ENCODE data around the gene CORO1A. TPM values are rescaled to one million over a fixed set of nuclear protein-coding genes. Genes with fewer than 3 reads are reported as not detected.
"Not testable (repeated sequence)": the region's sequence is repeated elsewhere in the genome, so short reads cannot be mapped to it uniquely, and the experiment has no call there.

The CORO1A gene
- total RNA-seq, 1 donor from 2014 or later, result 24.9 TPM

DNA sequence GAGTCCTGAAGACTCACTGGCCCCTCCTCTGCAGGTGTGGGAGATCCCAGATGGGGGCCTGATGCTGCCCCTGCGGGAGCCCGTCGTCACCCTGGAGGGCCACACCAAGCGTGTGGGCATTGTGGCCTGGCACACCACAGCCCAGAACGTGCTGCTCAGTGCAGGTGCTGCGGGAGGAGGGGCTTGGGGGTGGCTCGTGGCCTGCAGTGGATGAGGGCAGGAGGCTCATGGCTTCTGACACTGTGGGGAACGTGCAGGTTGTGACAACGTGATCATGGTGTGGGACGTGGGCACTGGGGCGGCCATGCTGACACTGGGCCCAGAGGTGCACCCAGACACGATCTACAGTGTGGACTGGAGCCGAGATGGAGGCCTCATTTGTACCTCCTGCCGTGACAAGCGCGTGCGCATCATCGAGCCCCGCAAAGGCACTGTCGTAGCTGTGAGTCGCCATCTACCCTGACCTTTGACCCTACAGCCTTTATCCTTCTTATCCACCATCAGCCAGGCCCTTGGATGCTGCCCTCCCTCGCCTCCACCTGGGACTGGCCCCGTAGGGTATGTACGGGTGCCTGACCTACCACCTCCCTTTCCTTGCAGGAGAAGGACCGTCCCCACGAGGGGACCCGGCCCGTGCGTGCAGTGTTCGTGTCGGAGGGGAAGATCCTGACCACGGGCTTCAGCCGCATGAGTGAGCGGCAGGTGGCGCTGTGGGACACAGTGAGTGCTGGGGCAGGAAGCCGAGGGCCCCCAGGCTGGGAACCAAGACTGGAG is 3.6 kb downstream of the CORO1A start:
- no peak overlapping the region for H3K27ac Mint-ChIP-seq (ENCODE audit: unreplicated experiment)
- TF ChIP-seq, protein P1, sequence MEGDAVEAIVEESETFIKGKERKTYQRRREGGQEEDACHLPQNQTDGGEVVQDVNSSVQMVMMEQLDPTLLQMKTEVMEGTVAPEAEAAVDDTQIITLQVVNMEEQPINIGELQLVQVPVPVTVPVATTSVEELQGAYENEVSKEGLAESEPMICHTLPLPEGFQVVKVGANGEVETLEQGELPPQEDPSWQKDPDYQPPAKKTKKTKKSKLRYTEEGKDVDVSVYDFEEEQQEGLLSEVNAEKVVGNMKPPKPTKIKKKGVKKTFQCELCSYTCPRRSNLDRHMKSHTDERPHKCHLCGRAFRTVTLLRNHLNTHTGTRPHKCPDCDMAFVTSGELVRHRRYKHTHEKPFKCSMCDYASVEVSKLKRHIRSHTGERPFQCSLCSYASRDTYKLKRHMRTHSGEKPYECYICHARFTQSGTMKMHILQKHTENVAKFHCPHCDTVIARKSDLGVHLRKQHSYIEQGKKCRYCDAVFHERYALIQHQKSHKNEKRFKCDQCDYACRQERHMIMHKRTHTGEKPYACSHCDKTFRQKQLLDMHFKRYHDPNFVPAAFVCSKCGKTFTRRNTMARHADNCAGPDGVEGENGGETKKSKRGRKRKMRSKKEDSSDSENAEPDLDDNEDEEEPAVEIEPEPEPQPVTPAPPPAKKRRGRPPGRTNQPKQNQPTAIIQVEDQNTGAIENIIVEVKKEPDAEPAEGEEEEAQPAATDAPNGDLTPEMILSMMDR (IDR thresholded peaks at IDR 0.05; ENCODE audit: unreplicated experiment), result peak; percentile 84
- no peaks in the 10 kb centered on the region for H3K36me3 Mint-ChIP-seq (ENCODE audit: low read depth, unreplicated experiment)
- peak; percentile 82 for DNase-seq (ENCODE audit: low spot score)
- H3K9me3 Mint-ChIP-seq (ENCODE audit: unreplicated experiment), result no peaks in the 10 kb centered on the region
- H3K4me1 Mint-ChIP-seq (ENCODE audit: unreplicated experiment), result no peaks in the 10 kb centered on the region
- H3K27me3 Mint-ChIP-seq (ENCODE audit: unreplicated experiment), result peaks cover 9% of the 10 kb centered on the region
- H3K4me3 Mint-ChIP-seq (ENCODE audit: unreplicated experiment), result no peak overlapping the region

DNA sequence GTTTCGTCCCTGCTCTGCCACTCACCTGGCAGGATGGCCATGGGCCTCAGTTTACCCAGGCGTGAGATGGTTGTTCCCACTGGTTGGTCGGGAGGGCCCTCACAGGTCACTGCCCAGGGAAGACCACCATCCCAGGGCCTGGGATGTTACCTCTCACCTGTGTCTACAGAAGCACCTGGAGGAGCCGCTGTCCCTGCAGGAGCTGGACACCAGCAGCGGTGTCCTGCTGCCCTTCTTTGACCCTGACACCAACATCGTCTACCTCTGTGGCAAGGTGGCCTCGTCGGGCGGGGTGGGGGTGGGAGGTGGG is 4.1 kb downstream of the CORO1A start:
- no peaks in the 10 kb centered on the region for H3K4me1 Mint-ChIP-seq (ENCODE audit: unreplicated experiment)
- H3K36me3 Mint-ChIP-seq (ENCODE audit: low read depth, unreplicated experiment), result no peaks in the 10 kb centered on the region
- H3K4me3 Mint-ChIP-seq (ENCODE audit: unreplicated experiment), result no peak overlapping the region
- no peak for DNase-seq (ENCODE audit: low spot score)
- no peaks in the 10 kb centered on the region for H3K9me3 Mint-ChIP-seq (ENCODE audit: unreplicated experiment)
- peaks cover 7% of the 10 kb centered on the region for H3K27me3 Mint-ChIP-seq (ENCODE audit: unreplicated experiment)
- no peak overlapping the region for H3K27ac Mint-ChIP-seq (ENCODE audit: unreplicated experiment)
- TF ChIP-seq, protein P1 (IDR thresholded peaks at IDR 0.05; ENCODE audit: unreplicated experiment), result no peak

DNA sequence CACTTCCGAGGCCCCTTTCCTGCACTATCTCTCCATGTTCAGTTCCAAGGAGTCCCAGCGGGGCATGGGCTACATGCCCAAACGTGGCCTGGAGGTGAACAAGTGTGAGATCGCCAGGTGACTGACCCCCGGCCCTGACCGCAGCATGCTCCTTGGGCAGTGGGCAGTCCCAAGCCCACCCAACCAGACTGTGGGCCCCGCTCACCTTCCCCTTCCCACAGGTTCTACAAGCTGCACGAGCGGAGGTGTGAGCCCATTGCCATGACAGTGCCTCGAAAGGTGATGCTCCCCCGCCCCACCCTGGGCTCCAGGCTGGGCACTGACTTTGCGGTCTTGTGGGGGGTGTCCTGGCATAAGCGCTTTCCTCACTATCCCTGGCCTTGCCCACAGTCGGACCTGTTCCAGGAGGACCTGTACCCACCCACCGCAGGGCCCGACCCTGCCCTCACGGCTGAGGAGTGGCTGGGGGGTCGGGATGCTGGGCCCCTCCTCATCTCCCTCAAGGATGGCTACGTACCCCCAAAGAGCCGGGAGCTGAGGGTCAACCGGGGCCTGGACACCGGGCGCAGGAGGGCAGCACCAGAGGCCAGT is 4.7 kb downstream of the CORO1A start:
- Mint-ChIP-seq H3K4me3 (ENCODE audit: unreplicated experiment) (no peak overlapping the region), H3K27ac (ENCODE audit: unreplicated experiment) (no peak overlapping the region), H3K4me1 (ENCODE audit: unreplicated experiment) (no peaks in the 10 kb centered on the region), H3K36me3 (ENCODE audit: low read depth, unreplicated experiment) (no peaks in the 10 kb centered on the region), H3K27me3 (ENCODE audit: unreplicated experiment) (peaks cover 5% of the 10 kb centered on the region), H3K9me3 (ENCODE audit: unreplicated experiment) (no peaks in the 10 kb centered on the region)
- TF ChIP-seq, protein P1 (IDR thresholded peaks at IDR 0.05; ENCODE audit: unreplicated experiment), result no peak
- peak; percentile 2 for DNase-seq (ENCODE audit: low spot score)

DNA sequence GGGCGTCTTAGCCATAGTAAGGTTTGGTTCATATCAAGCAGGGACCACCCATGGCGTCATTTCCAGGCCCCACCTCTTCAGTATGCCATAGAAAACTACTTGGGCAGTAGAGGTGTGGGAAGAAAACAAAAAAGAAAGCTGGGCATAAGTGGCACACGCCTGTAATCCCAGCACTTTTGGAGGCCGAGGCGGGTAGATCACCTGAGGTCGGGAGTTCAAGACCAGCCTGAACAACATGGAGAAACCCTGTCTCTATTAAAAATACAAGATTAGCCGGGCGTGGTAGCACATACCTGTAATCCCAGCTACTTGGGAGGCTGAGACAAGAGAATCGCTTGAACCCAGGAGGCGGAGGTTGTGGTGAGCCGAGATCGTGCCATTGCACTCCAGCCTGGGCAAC is 7.8 kb downstream of the CORO1A start:
- H3K27me3 Mint-ChIP-seq (ENCODE audit: unreplicated experiment); H3K9me3 Mint-ChIP-seq (ENCODE audit: unreplicated experiment); H3K27ac Mint-ChIP-seq (ENCODE audit: unreplicated experiment); H3K4me1 Mint-ChIP-seq (ENCODE audit: unreplicated experiment); H3K4me3 Mint-ChIP-seq (ENCODE audit: unreplicated experiment); DNase-seq (ENCODE audit: low spot score); H3K36me3 Mint-ChIP-seq (ENCODE audit: low read depth, unreplicated experiment): not testable (repeated sequence)

DNA sequence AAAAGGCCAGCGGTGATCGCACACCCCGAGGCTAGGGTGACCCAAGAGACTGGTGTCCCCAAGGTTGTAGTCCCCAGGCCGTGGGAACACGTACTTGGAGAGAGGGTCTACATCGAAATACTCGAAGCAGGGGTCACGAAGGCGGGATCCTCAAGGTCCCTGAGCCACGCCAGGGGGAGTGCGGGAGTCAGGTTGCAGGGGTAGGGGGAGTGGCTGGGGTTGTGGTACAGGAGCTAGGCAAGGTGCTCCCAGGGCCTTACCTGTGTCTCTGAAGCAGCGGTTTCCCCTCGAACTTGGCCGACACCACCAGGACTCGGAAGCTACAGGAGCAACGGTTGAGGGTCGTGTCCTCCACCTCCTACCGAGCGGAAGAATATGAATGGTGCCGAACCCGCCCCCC is 9.7 kb downstream of the CORO1A start:
- H3K4me3 Mint-ChIP-seq (ENCODE audit: unreplicated experiment); H3K27ac Mint-ChIP-seq (ENCODE audit: unreplicated experiment); H3K9me3 Mint-ChIP-seq (ENCODE audit: unreplicated experiment); H3K27me3 Mint-ChIP-seq (ENCODE audit: unreplicated experiment); H3K4me1 Mint-ChIP-seq (ENCODE audit: unreplicated experiment); H3K36me3 Mint-ChIP-seq (ENCODE audit: low read depth, unreplicated experiment); DNase-seq (ENCODE audit: low spot score): not testable (repeated sequence)

DNA sequence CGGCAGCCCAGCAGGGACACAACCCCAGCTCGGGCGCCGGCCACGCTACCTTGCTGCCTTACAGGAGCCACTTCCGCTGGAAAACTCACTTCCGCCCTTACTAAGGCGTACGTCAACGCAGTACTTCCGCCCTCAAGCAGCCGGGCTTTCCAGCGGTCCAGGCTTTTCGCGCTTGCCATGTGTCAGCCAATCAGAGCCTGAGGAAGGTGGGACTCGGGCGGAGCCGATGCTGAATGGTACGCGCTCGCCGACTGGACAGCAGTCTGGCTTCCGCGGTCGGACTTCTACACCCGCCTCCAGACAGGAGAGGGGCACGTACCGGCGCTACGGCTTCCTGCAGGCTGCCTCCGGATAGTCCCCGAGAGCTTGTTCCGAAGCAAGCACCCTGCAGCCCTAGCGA is 10.2 kb downstream of the CORO1A start, which contains the start of the genes BOLA2B and SLX1A:
TSS of gene BOLA2B (minus strand) at position 52 of the 400 bp plus-strand sequence. CDS start 71 bp downstream, outside the sequence.
TSS of gene SLX1A (plus strand) at position 261 of the 400 bp plus-strand sequence. CDS start 210 bp downstream, outside the sequence.
- not testable (repeated sequence) for H3K4me1 Mint-ChIP-seq (ENCODE audit: unreplicated experiment); H3K36me3 Mint-ChIP-seq (ENCODE audit: low read depth, unreplicated experiment); DNase-seq (ENCODE audit: low spot score)

DNA sequence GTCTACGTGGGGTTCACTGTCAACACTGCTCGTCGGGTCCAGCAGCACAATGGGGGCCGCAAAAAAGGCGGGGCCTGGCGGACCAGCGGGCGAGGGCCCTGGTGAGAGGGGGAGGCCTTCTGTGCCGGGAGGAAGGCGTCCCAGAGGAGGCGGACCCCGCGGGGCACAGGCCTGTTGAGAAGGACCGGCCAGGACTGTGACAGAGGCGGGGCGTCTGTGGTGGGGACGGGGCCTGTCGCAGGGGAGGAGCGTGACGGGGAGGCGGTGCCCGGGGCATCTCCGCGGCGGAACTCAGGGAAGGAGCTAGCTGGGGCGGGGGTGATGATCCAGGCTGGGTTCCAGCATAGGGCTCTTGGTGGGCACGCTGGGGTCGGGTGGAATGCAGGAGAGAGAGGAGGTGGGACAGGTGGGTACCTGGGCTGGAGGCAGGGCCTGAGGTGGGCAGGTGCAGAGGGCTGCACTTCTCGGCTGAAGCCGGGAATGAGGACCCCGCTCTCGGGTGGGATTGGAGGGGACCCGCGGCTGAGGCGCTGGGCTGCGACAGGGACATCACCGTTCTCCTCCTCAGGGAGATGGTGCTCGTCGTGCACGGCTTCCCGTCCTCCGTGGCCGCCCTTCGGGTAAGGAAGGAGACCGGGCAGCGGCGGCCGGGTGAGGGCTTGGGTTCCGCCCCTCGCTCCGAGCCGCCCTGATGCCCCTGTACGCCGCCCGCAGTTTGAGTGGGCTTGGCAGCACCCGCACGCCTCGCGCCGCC is 10.9 kb downstream of the CORO1A start:
- H3K9me3 Mint-ChIP-seq (ENCODE audit: unreplicated experiment); H3K4me1 Mint-ChIP-seq (ENCODE audit: unreplicated experiment); H3K27ac Mint-ChIP-seq (ENCODE audit: unreplicated experiment); H3K36me3 Mint-ChIP-seq (ENCODE audit: low read depth, unreplicated experiment); H3K4me3 Mint-ChIP-seq (ENCODE audit: unreplicated experiment); H3K27me3 Mint-ChIP-seq (ENCODE audit: unreplicated experiment): not testable (repeated sequence)
- peak; percentile 5 for DNase-seq (ENCODE audit: low spot score)

More for the DNA sequence above, 10.2 kb downstream of the CORO1A start, which contains the start of the genes BOLA2B and SLX1A:
- not testable (repeated sequence) for H3K27ac Mint-ChIP-seq (ENCODE audit: unreplicated experiment); H3K27me3 Mint-ChIP-seq (ENCODE audit: unreplicated experiment); H3K9me3 Mint-ChIP-seq (ENCODE audit: unreplicated experiment); H3K4me3 Mint-ChIP-seq (ENCODE audit: unreplicated experiment)

DNA sequence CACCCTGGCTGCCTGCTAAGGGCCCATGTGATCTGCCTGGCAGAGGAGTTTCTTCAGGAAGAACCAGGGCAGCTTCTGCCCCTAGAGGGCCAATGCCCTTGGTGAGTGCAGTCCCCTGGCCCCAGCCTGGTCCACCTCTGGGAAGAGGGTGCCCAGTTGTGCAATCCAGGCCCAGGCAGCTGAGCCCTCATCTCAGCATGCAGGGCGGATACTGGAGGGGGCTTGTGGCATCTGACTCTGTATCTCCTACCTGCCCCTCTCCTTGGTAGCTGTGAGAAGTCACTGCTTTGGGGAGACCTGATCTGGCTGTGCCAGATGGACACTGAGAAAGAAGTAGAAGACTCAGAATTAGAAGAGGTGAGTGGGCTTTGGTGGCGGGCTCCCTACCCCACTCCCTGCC is 13.6 kb downstream of the CORO1A start:
- not testable (repeated sequence) for H3K4me1 Mint-ChIP-seq (ENCODE audit: unreplicated experiment); H3K36me3 Mint-ChIP-seq (ENCODE audit: low read depth, unreplicated experiment)

DNA sequence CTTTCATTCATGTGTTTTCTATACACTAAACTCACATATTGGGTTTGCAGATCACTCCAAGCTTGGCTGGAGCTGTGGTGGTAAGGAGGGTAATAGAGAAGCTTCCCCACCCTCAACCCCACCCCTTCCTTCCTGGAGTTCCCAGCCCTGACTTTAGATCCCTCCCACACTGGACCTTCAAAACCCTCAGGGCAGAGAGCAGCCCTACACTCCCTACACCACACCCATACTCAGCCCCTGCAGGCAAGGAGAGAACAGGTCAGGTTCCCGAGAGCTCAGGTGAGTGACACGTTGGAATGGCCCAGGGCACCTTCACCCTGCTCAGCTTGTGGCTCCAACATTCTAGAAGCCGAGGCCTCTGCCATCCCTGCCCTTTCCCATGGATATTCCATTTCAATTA is 15.6 kb downstream of the CORO1A start, which contains the start of gene SULT1A3:
TSS of gene SULT1A3 (plus strand) at position 207 of the 400 bp plus-strand sequence. CDS start 1,474 bp downstream, outside the sequence.
- not testable (repeated sequence) for H3K27ac Mint-ChIP-seq (ENCODE audit: unreplicated experiment); H3K27me3 Mint-ChIP-seq (ENCODE audit: unreplicated experiment); DNase-seq (ENCODE audit: low spot score); H3K4me3 Mint-ChIP-seq (ENCODE audit: unreplicated experiment); H3K9me3 Mint-ChIP-seq (ENCODE audit: unreplicated experiment); H3K4me1 Mint-ChIP-seq (ENCODE audit: unreplicated experiment); H3K36me3 Mint-ChIP-seq (ENCODE audit: low read depth, unreplicated experiment)

More for the DNA sequence above, 13.6 kb downstream of the CORO1A start:
- H3K9me3 Mint-ChIP-seq (ENCODE audit: unreplicated experiment); H3K27ac Mint-ChIP-seq (ENCODE audit: unreplicated experiment); H3K4me3 Mint-ChIP-seq (ENCODE audit: unreplicated experiment); H3K27me3 Mint-ChIP-seq (ENCODE audit: unreplicated experiment); DNase-seq (ENCODE audit: low spot score): not testable (repeated sequence)
